Measurements from ENCODE around the gene MAPK6.

The MAPK6 gene

GRCh38 chr15:52018693-52019393 lies at the start of gene MAPK6:
TSS of gene MAPK6 (plus strand) at chr15:52019219. CDS start at chr15:52046461, 27,242 bp downstream.
- peak; percentile 97 for DNase-seq (ENCODE audit: low spot score)
- H3K27ac ChIP-seq = peak within 1 kb of the TSS; percentile 99
- CTCF ChIA-PET = no interaction called here
- no peak for TF ChIP-seq CTCF (conservative IDR thresholded peaks at IDR 0.05; ENCODE audit: low read depth)
- POLR2A ChIA-PET (ENCODE audit: low non-redundant PET) = no interaction called here

DNA sequence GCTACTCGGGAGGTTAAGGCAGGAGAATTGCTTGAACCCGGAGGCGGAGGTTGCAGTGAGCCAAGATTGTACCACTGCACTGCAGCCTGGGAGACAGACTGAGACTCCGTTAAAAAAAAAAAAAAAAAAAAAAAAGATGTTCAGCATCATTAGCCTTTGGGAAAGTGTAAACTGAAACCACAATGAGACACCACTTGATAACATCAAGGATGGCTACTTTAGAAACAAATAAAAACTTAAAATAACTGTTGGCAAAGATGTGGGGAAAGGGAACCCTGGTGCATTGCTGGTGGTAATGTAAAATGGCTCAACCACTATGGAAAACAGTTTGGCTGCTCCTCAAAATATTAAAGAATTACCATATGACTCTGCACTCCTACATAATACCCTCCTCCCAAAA lies 49.3 kb upstream of the MAPK6 start:
- no peak for TF ChIP-seq CTCF (conservative IDR thresholded peaks at IDR 0.05; ENCODE audit: low read depth)
- no peak for DNase-seq (ENCODE audit: low spot score)
- POLR2A ChIA-PET (ENCODE audit: low non-redundant PET) = no interaction called here
- CTCF ChIA-PET = no interaction called here
- peak overlapping the region; percentile 56 for H3K27ac ChIP-seq

GRCh38 chr15:51970132-51970817 lies 48.7 kb upstream of the MAPK6 start:
- H3K27ac ChIP-seq = peak overlapping the region; percentile 56
- DNase-seq (ENCODE audit: low spot score) = no peak
- ChIA-PET CTCF (interaction anchor here (1.0 kb wide), 1 partner anchor 82 kb away, joined by 4 read pairs; no protein-coding TSS in a partner anchor), POLR2A (ENCODE audit: low non-redundant PET) (no interaction called here)
- no peak for TF ChIP-seq CTCF (conservative IDR thresholded peaks at IDR 0.05; ENCODE audit: low read depth)

DNA sequence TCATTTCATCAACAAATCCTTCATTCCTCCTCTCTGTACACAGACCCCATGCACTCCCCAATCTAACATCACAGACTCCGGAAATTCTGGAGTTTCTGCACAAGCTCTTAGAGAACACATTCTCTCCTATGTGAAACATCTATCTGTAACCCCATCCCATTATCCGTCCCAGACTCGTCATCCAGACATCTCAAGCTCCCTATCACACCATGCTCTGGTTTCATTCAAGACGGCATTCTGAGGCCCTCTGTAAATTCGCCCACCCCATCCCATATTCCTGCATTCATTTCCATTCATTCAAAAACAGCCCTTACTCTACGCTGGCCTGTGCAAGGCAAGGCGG lies 48.0 kb upstream of the MAPK6 start:
- peak overlapping the region; percentile 89 for H3K27ac ChIP-seq
- ChIA-PET CTCF (interaction anchor here (0.7 to 1.0 kb wide), 3 partner anchors 20 to 232 kb away, joined by 3 to 4 read pairs (median 4); no protein-coding TSS in a partner anchor), POLR2A (ENCODE audit: low non-redundant PET) (interaction anchor here (0.6 kb wide), 1 partner anchor 22 kb away, joined by 4 read pairs; no protein-coding TSS in a partner anchor)
- TF ChIP-seq CTCF (conservative IDR thresholded peaks at IDR 0.05; ENCODE audit: low read depth) = no peak
- peak; percentile 32 for DNase-seq (ENCODE audit: low spot score)

- DNase-seq (ENCODE audit: low spot score) = peak; percentile 95
- peak within 1 kb of the TSS; percentile 89 for H3K27ac ChIP-seq
- TF ChIP-seq CTCF (conservative IDR thresholded peaks at IDR 0.05; ENCODE audit: low read depth) = no peak; the same call in 1 of the 2 replicates
- CTCF ChIA-PET = interaction anchor here (0.7 to 1.2 kb wide), 5 partner anchors 21 to 1553 kb away, joined by 3 to 4 read pairs (median 3); no protein-coding TSS in a partner anchor
- POLR2A ChIA-PET (ENCODE audit: low non-redundant PET) = interaction anchor here (0.6 to 0.7 kb wide), 3 partner anchors 22 to 277 kb away, joined by 3 to 5 read pairs (median 4); no protein-coding TSS in a partner anchor
Measured at GRCh38 chr15:51971375-51972133, 47.5 kb upstream of the MAPK6 start, which contains the start of gene LEO1. TSS of gene LEO1 (minus strand) at chr15:51971778. CDS start at chr15:51971745, 33 bp downstream.

DNA sequence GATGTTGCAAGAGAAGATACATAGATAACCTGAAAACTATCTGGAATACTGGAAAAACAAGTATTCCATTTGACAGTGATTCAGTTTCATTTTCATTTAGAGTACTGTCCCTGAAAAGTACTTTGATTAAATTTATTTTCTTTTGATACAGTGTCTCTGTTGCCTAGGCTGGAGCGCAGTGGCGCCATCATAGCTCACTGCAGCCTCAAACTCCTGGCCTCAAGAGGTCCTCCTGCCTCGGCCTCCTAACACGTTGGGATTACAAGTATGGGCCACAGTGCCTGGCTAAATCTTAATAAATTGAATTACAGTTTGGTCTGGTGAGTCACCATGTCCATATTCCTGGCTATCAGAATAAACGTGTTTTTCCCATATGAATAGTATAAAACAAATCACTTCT lies 45.8 kb upstream of the MAPK6 start:
- ChIA-PET CTCF (interaction anchor here (0.5 kb wide), 3 partner anchors 75 to 951 kb away, joined by 3 to 6 read pairs (median 4); no protein-coding TSS in a partner anchor), POLR2A (ENCODE audit: low non-redundant PET) (no interaction called here)
- no peak for TF ChIP-seq CTCF (conservative IDR thresholded peaks at IDR 0.05; ENCODE audit: low read depth)
- H3K27ac ChIP-seq = peak overlapping the region; percentile 6; the same call in 1 of the 2 replicates
- no peak for DNase-seq (ENCODE audit: low spot score)

Measured in RWPE1 (cell line).